Heart left ventricle (tissue), 13 donors: ENCODE measurements around the gene TPR.

ENCODE experiments used
- POLR2A ChIP-seq, 2 donors: fragments of 450-650 bp; IDR thresholded peaks; one replicate each; pipeline ENCODE4 v1.6.1; 2017; ENCODE audit warnings: antibody characterized with exemption in 2 of 2, mild to moderate bottlenecking in 2 of 2, moderate library complexity in 2 of 2
- TF ChIP-seq, protein P1 (sequence below), 12 donors: fragments of 200-600 bp; sonication (generic) in 4 of 12; IDR thresholded peaks; one replicate each; pipeline versions ENCODE4 v1.5.0 to v1.8.0; 2018 to 2022; ENCODE audit warnings: antibody characterized with exemption in 12 of 12, mild to moderate bottlenecking in 5 of 12
- donor health status: ischemic (EF 13 %, LVEDD 7.1; RV severe dilation, severe dysfunction).
- donor health status: DM: no; HTN: yes; CAD: no.
- donor health status: DM: no; HTN: no; CAD: no.
- donor health status: ischemic (EF 25% LVEDD 6.9; RV normal size, moderate dysfunction).
- donor health status: ischemic (EF 25% LVEDD 5.7; RV mildly dilated, moderate dysfunction).
- donor health status: ischemic (EF 35%, LVEDD 5.7; RV mildly dilated, moderate dysfunction).
- donor health status: nonischemic (EF 11% LVEDD 7.7; RV severe dilation, severe dysfunction).
- donor health status: DM: yes; HTN: yes; CAD: no.
- donor health status: PGD.
- donor health status: ischemic (EF 29% LVEDD 5.4; RV normal size, mild dysfunction).
- donor health status: nonischemic (EF 23%, LVEDD 6.1; RV moderate dilation, normal function).

DNA sequence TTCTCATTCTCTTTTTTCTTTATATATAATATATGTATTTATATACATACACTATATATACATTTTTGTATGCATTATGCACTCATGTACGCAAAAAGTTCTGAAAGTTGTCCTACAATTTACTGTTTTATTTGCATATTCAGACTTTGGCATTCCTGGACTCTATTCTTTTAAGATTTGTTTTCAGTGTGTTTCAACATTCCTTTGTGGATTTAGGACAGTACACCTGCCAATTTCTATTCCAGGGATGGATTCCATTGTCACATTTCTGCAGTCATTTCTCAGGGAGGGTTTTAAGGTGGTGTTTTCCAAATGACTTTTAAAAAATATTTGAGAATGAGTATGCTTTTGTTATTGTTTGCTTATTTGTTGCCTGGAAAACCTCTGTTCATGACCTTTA is 76.2 kb downstream of the TPR start:
- TF ChIP-seq, protein P1, sequence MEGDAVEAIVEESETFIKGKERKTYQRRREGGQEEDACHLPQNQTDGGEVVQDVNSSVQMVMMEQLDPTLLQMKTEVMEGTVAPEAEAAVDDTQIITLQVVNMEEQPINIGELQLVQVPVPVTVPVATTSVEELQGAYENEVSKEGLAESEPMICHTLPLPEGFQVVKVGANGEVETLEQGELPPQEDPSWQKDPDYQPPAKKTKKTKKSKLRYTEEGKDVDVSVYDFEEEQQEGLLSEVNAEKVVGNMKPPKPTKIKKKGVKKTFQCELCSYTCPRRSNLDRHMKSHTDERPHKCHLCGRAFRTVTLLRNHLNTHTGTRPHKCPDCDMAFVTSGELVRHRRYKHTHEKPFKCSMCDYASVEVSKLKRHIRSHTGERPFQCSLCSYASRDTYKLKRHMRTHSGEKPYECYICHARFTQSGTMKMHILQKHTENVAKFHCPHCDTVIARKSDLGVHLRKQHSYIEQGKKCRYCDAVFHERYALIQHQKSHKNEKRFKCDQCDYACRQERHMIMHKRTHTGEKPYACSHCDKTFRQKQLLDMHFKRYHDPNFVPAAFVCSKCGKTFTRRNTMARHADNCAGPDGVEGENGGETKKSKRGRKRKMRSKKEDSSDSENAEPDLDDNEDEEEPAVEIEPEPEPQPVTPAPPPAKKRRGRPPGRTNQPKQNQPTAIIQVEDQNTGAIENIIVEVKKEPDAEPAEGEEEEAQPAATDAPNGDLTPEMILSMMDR (IDR thresholded peaks at IDR 0.05), result no peak
- TF ChIP-seq POLR2A (IDR thresholded peaks at IDR 0.05), result no peak
